BLaER1 treated with 17β-estradiol and CSF1 and Interleukin-3, amounts not matched to agents 10 nM and 100 nM (cell line): ENCODE data around the gene DCTN4.
A peak's percentile ranks its signal among the peaks of the same experiment; 100 is the strongest.

ENCODE experiments used
- H3K27ac ChIP-seq, 11 experiments: shearing (Covaris generic); formaldehyde crosslinking; 2 replicates each; pipeline ENCODE4 v1.8.1; 2022
- H3K27me3 ChIP-seq, 11 experiments: shearing (Covaris generic); formaldehyde crosslinking; 2 replicates each; pipeline ENCODE4 v1.8.1; 2022
- H3K36me3 ChIP-seq, 11 experiments: shearing (Covaris generic); formaldehyde crosslinking; 2 replicates each; pipeline ENCODE4 v1.8.1; 2022
- H3K4me1 ChIP-seq, 10 experiments: shearing (Covaris generic); formaldehyde crosslinking; 2 replicates each; pipeline ENCODE4 v1.8.1; 2022
- H3K4me2 ChIP-seq, 11 experiments: shearing (Covaris generic); formaldehyde crosslinking; 2 replicates each; pipeline ENCODE4 v1.8.1; 2022
- H3K4me3 ChIP-seq, 10 experiments: shearing (Covaris generic); formaldehyde crosslinking; 2 replicates each; pipeline ENCODE4 v1.8.1; 2022
- H3K9ac ChIP-seq, 11 experiments: shearing (Covaris generic); formaldehyde crosslinking; 2 replicates each; pipeline ENCODE4 v1.8.1; 2022
- H3K9me3 ChIP-seq, 11 experiments: shearing (Covaris generic); formaldehyde crosslinking; replicated peaks in 1 of 11; 2 replicates each; pipeline ENCODE4 v1.8.1; 2022
- H4K20me1 ChIP-seq, 11 experiments: shearing (Covaris generic); formaldehyde crosslinking; 2 replicates each; pipeline ENCODE4 v1.8.1; 2022
- Cebpa-rat ChIP-seq, 11 experiments: shearing (Covaris generic); IDR thresholded peaks; 2 replicates each; pipeline ENCODE4 v1.8.1; 2022

Gene DCTN4

DNA sequence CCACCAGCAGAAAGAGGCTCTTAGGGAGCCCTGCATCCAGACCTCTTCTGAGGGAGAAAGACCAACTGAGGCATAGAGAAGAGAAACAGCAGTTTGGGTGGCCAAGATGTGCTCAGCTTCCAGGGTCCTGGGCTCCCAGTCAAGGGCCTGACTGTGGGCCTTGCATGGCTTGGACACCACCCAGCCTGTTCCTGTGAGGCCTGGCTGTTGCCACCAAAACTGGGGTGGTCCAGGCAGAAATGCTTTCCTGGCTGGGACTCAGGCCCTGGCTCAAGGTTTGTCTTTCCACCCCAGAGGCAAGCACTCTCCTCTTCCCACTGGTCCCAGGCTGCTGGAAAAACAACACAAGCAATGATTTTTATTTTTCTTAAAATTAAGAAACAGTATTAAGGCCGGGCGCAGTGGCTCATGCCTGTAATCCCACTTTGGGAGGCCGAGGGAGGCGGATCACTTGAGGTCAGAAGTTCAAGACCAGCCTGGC is 84.4 kb downstream of the DCTN4 start:
- no peak for TF ChIP-seq Cebpa-rat (IDR thresholded peaks at IDR 0.05)
- H3K36me3 ChIP-seq: peaks cover 0 to 16% (median 7%) of the 10 kb centered on the region in 11 experiments; a peak in 10 of 22 replicates
- H3K4me1 ChIP-seq: peaks cover 17 to 31% (median 23%) of the 10 kb centered on the region in 10 experiments
- no peaks in the 10 kb centered on the region for H3K9me3 ChIP-seq
- H3K27me3 ChIP-seq: peaks cover 23 to 35% (median 29%) of the 10 kb centered on the region in 11 experiments
- H3K4me3 ChIP-seq: no peak overlapping the region
- H4K20me1 ChIP-seq: peaks cover 0 to 11% (median 0%) of the 10 kb centered on the region in 11 experiments; a peak in 2 of 22 replicates
- H3K9ac ChIP-seq: peak overlapping the region in 1 of 11 experiments; percentile 9; a peak in 1 of 22 replicates
- no peak overlapping the region for H3K27ac ChIP-seq
- H3K4me2 ChIP-seq: no peak overlapping the region

DNA sequence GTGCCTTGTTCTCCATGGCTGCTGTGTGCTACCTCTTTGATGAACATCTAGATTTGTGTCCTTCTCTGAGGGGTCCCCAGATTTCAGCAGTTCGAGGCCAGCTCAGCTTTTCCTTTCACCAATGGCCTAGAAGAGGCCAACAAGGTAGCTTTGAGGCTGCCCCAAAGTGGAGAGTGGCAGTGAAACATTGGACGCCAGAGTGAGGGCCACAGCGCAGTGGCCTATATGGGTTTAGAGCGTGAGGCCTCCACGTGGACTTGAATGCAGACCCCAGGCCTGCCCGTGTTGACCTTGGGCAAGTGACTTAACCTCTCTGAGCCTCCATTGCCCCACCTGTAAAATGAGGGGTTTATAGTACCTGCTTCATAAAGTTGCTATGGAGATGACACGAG is 85.9 kb downstream of the DCTN4 start:
- TF ChIP-seq Cebpa-rat (IDR thresholded peaks at IDR 0.05): no peak
- Histone ChIP-seq H3K9me3 (no peaks in the 10 kb centered on the region), H3K27me3 (peaks cover 23 to 35% (median 29%) of the 10 kb centered on the region in 11 experiments), H3K27ac (no peak overlapping the region), H3K4me3 (peak overlapping the region; percentile 49 to 73 (median 63); a peak in 19 of 20 replicates), H4K20me1 (0 out of 22 replicates have a peak, but pooled peaks cover 0 to 7% (median 0%) of the 10 kb centered on the region in 11 experiments), H3K36me3 (peaks cover 0 to 5% (median 0%) of the 10 kb centered on the region in 11 experiments; a peak in 2 of 22 replicates), H3K4me1 (peaks cover 17 to 31% (median 23%) of the 10 kb centered on the region in 10 experiments), H3K4me2 (peak overlapping the region; percentile 95 to 100 (median 99)), H3K9ac (peak overlapping the region in 9 of 11 experiments; percentile 56 to 74 (median 72); a peak in 16 of 22 replicates)

DNA sequence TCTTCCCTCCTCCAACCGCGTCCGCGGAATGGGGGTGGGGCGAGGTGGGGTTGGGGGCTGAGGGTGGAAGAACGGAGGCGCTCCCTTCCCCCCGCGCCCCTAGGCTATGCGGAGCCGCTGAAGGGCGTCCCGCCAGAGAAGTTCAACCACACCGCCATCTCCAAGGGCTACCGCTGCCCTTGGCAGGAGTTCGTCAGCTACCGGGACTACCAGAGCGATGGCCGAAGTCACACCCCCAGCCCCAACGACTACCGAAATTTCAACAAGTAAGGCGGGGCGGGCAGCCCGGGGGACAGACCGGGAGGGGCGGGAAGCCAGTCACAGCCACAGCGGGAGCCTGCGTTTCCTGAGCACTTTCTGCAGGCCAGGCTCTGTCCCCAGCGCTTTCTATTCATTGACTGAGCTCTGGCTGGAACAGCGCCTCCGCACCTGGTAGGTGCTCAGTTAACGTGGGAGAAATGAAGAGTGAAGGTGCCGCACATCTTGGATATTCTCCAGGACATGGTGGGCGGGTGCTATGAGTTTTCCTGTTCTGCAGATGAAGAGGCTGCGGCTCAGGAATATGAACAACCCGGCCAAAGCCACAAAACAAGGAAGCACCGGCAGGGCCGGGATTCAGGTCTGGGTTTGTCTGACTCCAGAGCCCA is 86.5 kb downstream of the DCTN4 start:
- peak overlapping the region; percentile 95 to 100 (median 99) for H3K4me2 ChIP-seq
- TF ChIP-seq Cebpa-rat (IDR thresholded peaks at IDR 0.05): no peak
- peaks cover 17 to 31% (median 23%) of the 10 kb centered on the region in 10 experiments for H3K4me1 ChIP-seq
- H3K9me3 ChIP-seq: no peaks in the 10 kb centered on the region
- peak overlapping the region; percentile 56 to 74 (median 71); a peak in 21 of 22 replicates for H3K9ac ChIP-seq
- H3K36me3 ChIP-seq: peaks cover 0 to 5% (median 0%) of the 10 kb centered on the region in 11 experiments; a peak in 1 of 22 replicates
- 0 out of 22 replicates have a peak, but pooled peaks cover 0 to 7% (median 0%) of the 10 kb centered on the region in 11 experiments for H4K20me1 ChIP-seq
- H3K4me3 ChIP-seq: peak overlapping the region; percentile 49 to 73 (median 63)
- peak overlapping the region in 8 of 11 experiments; percentile 43 to 69 (median 59); a peak in 13 of 22 replicates for H3K27ac ChIP-seq
- peaks cover 23 to 35% (median 29%) of the 10 kb centered on the region in 11 experiments for H3K27me3 ChIP-seq

DNA sequence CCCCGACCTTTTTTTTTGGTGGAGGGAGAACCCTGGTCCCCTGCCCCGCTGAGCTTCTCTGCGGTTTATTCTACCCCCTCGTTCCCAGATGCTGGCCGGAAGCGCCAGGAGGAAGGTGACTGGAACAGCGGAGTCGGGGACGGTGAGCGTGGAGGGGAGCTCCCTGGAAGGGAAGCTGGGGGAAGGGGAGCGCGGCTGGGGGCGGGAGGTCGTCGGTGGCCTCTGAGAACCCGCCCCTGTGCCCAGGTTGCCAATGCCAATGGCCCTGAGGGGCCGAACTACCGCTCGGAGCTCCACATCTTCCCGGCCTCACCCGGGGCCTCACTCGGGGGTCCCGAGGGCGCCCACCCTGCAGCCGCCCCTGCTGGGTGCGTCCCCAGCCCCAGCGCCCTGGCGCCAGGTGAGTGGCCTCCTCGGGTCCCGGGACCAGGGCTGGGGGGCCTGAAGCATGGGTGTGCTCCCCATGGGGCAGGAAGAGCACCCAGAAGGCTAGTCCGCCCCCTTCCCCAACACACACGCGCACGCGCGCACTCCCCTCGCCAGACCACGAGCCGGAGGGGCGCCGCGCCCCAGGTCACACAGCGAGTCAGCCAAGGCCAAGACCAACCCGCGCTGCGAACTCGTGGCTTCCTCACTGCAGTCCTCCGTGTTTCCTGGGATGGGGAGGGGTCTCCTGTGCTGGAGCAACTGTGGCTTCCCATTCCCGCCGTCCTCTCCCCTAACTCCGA is 87.1 kb downstream of the DCTN4 start:
- H3K9ac ChIP-seq: peak overlapping the region; percentile 56 to 74 (median 71); a peak in 21 of 22 replicates

DNA sequence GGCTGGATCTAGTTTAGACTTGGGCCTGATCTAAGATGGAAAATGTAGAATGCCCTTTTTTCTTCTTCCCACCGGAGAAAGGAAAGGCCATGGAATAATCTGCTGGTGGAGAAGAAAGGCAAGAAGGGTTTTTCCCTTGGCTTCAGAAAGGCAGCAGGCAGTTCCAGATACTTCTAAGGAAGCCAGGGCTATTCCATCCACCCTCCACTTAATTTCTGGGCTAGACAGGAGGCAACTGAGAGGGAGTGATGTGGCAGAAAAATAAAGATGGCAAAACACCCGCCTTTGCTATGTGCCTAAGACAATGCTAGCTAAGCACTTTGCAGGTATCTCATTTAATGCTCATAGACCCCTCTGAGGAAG is 87.9 kb downstream of the DCTN4 start:
- TF ChIP-seq Cebpa-rat (IDR thresholded peaks at IDR 0.05): no peak
- H3K27me3 ChIP-seq: peaks cover 23 to 35% (median 29%) of the 10 kb centered on the region in 11 experiments
- H3K4me2 ChIP-seq: peak overlapping the region in 9 of 11 experiments; percentile 95 to 100 (median 99); a peak in 14 of 22 replicates
- H3K36me3 ChIP-seq: no peaks in the 10 kb centered on the region
- H4K20me1 ChIP-seq: 0 out of 22 replicates have a peak, but pooled peaks cover 0 to 7% (median 0%) of the 10 kb centered on the region in 11 experiments
- H3K27ac ChIP-seq: no peak overlapping the region
- H3K4me1 ChIP-seq: peaks cover 17 to 34% (median 23%) of the 10 kb centered on the region in 10 experiments
- no peak overlapping the region for H3K4me3 ChIP-seq
- H3K9me3 ChIP-seq: no peaks in the 10 kb centered on the region
- H3K9ac ChIP-seq: no peak overlapping the region

More for the DNA sequence above, 87.1 kb downstream of the DCTN4 start:
- Histone ChIP-seq H3K27ac (peak overlapping the region in 9 of 11 experiments; percentile 27 to 69 (median 59); a peak in 16 of 22 replicates), H3K9me3 (no peaks in the 10 kb centered on the region), H4K20me1 (0 out of 22 replicates have a peak, but pooled peaks cover 0 to 7% (median 0%) of the 10 kb centered on the region in 11 experiments), H3K27me3 (peaks cover 23 to 35% (median 29%) of the 10 kb centered on the region in 11 experiments), H3K4me2 (peak overlapping the region; percentile 95 to 100 (median 99)), H3K36me3 (peaks cover 0 to 2% (median 0%) of the 10 kb centered on the region in 11 experiments; a peak in 1 of 22 replicates), H3K4me1 (peaks cover 17 to 34% (median 23%) of the 10 kb centered on the region in 10 experiments), H3K4me3 (peak overlapping the region; percentile 49 to 73 (median 63))
- TF ChIP-seq Cebpa-rat (IDR thresholded peaks at IDR 0.05): no peak

DNA sequence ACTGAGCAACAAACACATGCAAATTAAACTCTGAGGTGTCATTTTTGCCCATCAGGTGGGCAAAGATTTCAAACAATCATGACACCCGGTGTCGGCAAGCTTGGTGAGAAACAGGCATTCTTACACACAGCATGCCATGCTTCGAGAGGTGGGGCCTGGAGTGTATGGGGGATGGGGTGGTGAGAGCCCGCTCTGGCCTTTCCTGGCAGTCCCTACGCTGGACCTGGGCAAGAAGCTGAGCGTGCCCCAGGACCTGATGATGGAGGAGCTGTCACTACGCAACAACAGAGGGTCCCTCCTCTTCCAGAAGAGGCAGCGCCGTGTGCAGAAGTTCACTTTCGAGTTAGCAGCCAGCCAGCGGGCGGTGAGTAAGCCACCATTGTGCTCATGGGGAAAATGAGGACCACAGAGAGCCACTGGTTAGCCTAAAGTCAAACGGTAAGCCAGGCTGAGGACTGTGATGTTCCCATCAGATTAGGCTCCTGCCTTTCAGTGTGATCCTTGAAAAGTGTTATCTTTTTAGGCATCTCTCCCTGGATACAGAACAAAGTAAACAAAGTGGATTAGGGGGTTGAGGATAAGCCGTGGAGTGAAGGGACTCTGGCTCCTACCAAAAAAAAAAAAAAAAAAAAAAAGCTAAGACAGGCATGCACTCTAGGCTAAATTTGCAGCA is 88.4 kb downstream of the DCTN4 start:
- 0 out of 22 replicates have a peak, but pooled peaks cover 0 to 7% (median 0%) of the 10 kb centered on the region in 11 experiments for H4K20me1 ChIP-seq
- peaks cover 23 to 35% (median 29%) of the 10 kb centered on the region in 11 experiments for H3K27me3 ChIP-seq
- no peaks in the 10 kb centered on the region for H3K36me3 ChIP-seq
- H3K4me2 ChIP-seq: no peak overlapping the region
- no peak overlapping the region for H3K27ac ChIP-seq
- no peak for TF ChIP-seq Cebpa-rat (IDR thresholded peaks at IDR 0.05)
- H3K4me1 ChIP-seq: peaks cover 17 to 34% (median 23%) of the 10 kb centered on the region in 10 experiments
- no peaks in the 10 kb centered on the region for H3K9me3 ChIP-seq
- no peak overlapping the region for H3K4me3 ChIP-seq
- H3K9ac ChIP-seq: no peak overlapping the region

DNA sequence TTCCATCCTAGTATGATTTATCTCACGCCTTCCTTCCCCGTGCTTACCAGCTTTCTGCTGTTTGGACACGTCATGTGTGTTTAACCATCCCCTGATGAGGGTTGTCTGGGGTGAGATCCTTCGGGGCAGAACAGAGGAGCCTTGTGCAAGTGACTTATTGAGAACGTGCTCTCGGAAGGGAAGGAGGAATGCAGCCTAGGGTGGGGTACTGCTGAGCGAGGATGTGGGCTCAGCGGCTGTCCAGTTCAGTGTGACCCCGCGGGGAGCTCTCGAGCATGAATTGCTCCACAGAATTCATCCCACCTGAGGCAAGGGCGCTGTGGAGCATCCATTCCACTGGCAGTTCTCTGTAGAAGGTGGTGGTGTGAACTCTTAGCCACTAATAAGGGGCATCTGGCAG is 93.8 kb downstream of the DCTN4 start:
- no peaks in the 10 kb centered on the region; a peak in 1 of 22 replicates for H4K20me1 ChIP-seq
- H3K27ac ChIP-seq: no peak overlapping the region
- no peak for TF ChIP-seq Cebpa-rat (IDR thresholded peaks at IDR 0.05)
- no peaks in the 10 kb centered on the region for H3K9me3 ChIP-seq
- no peak overlapping the region for H3K4me2 ChIP-seq
- no peak overlapping the region for H3K4me3 ChIP-seq
- peaks cover 0 to 5% (median 0%) of the 10 kb centered on the region in 10 experiments; a peak in 2 of 20 replicates for H3K4me1 ChIP-seq
- H3K9ac ChIP-seq: no peak overlapping the region
- H3K36me3 ChIP-seq: no peaks in the 10 kb centered on the region
- H3K27me3 ChIP-seq: peaks cover 0 to 3% (median 2%) of the 10 kb centered on the region in 11 experiments; a peak in 11 of 22 replicates

DNA sequence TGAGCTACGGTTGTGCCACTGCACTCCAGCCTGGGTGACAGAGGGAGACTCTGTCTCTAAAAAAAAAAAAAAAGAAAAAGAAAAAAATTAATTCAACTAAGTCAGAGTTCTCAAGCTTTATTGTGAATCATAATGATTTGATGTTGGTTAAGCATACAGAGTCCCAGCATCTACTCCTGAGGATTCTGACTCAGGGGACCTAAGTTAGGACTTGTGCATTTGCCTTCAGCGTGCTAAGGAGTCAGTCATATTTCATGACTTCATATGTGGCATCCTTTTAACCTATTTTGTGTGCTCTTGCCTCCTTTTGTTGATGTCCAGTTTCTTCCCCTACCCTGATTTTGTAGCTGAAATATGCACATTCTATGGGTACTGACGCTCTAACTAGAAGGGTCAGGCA is 94.9 kb downstream of the DCTN4 start:
- no peaks in the 10 kb centered on the region for H3K27me3 ChIP-seq
- no peak overlapping the region for H3K4me2 ChIP-seq
- H3K4me3 ChIP-seq: no peak overlapping the region
- H3K27ac ChIP-seq: no peak overlapping the region
- TF ChIP-seq Cebpa-rat (IDR thresholded peaks at IDR 0.05): no peak
- H3K9me3 ChIP-seq: no peaks in the 10 kb centered on the region
- peaks cover 0 to 5% (median 0%) of the 10 kb centered on the region in 10 experiments; a peak in 2 of 20 replicates for H3K4me1 ChIP-seq
- H4K20me1 ChIP-seq: no peaks in the 10 kb centered on the region; a peak in 1 of 22 replicates
- H3K9ac ChIP-seq: no peak overlapping the region
- H3K36me3 ChIP-seq: no peaks in the 10 kb centered on the region
